H9 (cell line): ENCODE results near the gene USF3. TPM values are rescaled to one million over a fixed set of nuclear protein-coding genes. Genes with fewer than 3 reads are reported as not detected.

Experiments used
- DNase-seq: peaks from one replicate; pipeline ENCODE4 v3.0.0-alpha.2; 2017
- H2AFZ ChIP-seq: one replicate; pipeline ENCODE4 v1.6.1; 2013; ENCODE audit warnings: mild to moderate bottlenecking, low read length, control low read depth, moderate library complexity
- H2AK5ac ChIP-seq: 2 replicates; pipeline ENCODE4 v1.6.1; 2013; ENCODE audit warnings: low read length, control low read depth, mixed read lengths; ENCODE audit not compliant: insufficient read length
- H2BK120ac ChIP-seq: one replicate; pipeline ENCODE4 v1.6.1; 2013; ENCODE audit warnings: low read depth, mild to moderate bottlenecking, low read length, control low read depth, inconsistent platforms; ENCODE audit not compliant: poor library complexity, severe bottlenecking
- H2BK12ac ChIP-seq: 2 replicates; pipeline ENCODE4 v1.6.1; 2013; ENCODE audit warnings: low read length, control low read depth, mixed read lengths, low read depth; ENCODE audit not compliant: insufficient read length
- H2BK15ac ChIP-seq: 2 replicates; pipeline ENCODE4 v1.6.1; 2013; ENCODE audit warnings: low read depth, low read length, control low read depth
- H2BK20ac ChIP-seq: one replicate; pipeline ENCODE4 v1.6.1; 2013; ENCODE audit warnings: low read depth, mild to moderate bottlenecking, low read length, control low read depth, inconsistent platforms; ENCODE audit not compliant: poor library complexity, severe bottlenecking
- H2BK5ac ChIP-seq: 2 replicates; pipeline ENCODE4 v1.6.1; 2013; ENCODE audit warnings: low read length, control low read depth, mixed read lengths; ENCODE audit not compliant: insufficient read length
- H3K14ac ChIP-seq: 2 replicates; pipeline ENCODE4 v1.6.1; 2013; ENCODE audit warnings: low read length, control low read depth; ENCODE audit not compliant: insufficient read depth
- H3K18ac ChIP-seq: 2 replicates; pipeline ENCODE4 v1.6.1; 2013; ENCODE audit warnings: low read depth, mild to moderate bottlenecking, mixed read lengths, low read length, control low read depth; ENCODE audit not compliant: insufficient read length
- H3K23ac ChIP-seq: 2 replicates; pipeline ENCODE4 v1.6.1; 2013; ENCODE audit warnings: low read length, control low read depth, mixed read lengths, low read depth; ENCODE audit not compliant: insufficient read length
- H3K23me2 ChIP-seq: 2 replicates; pipeline ENCODE4 v1.6.1; 2013; ENCODE audit warnings: low read depth, mild to moderate bottlenecking, mixed read lengths, low read length, control low read depth; ENCODE audit not compliant: insufficient read length, poor library complexity, severe bottlenecking
- H3K27ac ChIP-seq: 2 replicates; pipeline ENCODE4 v1.5.1; 2013; ENCODE audit warnings: low read length, control low read depth, mixed read lengths, low read depth; ENCODE audit not compliant: insufficient read length
- H3K27me3 ChIP-seq: 2 replicates; pipeline ENCODE4 v1.6.1; 2013; ENCODE audit warnings: low read length, control low read depth, inconsistent platforms; ENCODE audit not compliant: insufficient read depth
- H3K4ac ChIP-seq: 2 replicates; pipeline ENCODE4 v1.6.1; 2013; ENCODE audit warnings: low read depth, mild to moderate bottlenecking, control low read depth, inconsistent platforms, low read length, moderate library complexity
- H3K4me1 ChIP-seq: 2 replicates; pipeline ENCODE4 v1.6.1; 2013; ENCODE audit warnings: low read length, control low read depth, inconsistent platforms; ENCODE audit not compliant: insufficient read depth
- H3K4me2 ChIP-seq: 2 replicates; pipeline ENCODE4 v1.6.1; 2013; ENCODE audit warnings: low read length, control low read depth, mixed read lengths; ENCODE audit not compliant: insufficient read length, insufficient read depth
- H3K56ac ChIP-seq: 2 replicates; pipeline ENCODE4 v1.6.1; 2013; ENCODE audit warnings: low read depth, mild to moderate bottlenecking, mixed read lengths, low read length, control low read depth; ENCODE audit not compliant: insufficient read length
- H3K79me1 ChIP-seq: 2 replicates; pipeline ENCODE4 v1.6.1; 2013; ENCODE audit warnings: low read depth, mild to moderate bottlenecking, moderate library complexity, low read length, control low read depth, inconsistent platforms; ENCODE audit not compliant: insufficient read depth, poor library complexity, severe bottlenecking
- H3K79me2 ChIP-seq: 2 replicates; pipeline ENCODE4 v1.6.1; 2013; ENCODE audit warnings: low read length, control low read depth, inconsistent platforms; ENCODE audit not compliant: insufficient read depth
- H3K9ac ChIP-seq: 2 replicates; pipeline ENCODE4 v1.6.1; 2013; ENCODE audit warnings: low read length, control low read depth, mixed read lengths; ENCODE audit not compliant: insufficient read length; ENCODE audit errors: extremely low read depth
- H3K9me3 ChIP-seq: one replicate; pipeline ENCODE4 v1.6.1; 2013; ENCODE audit warnings: low read depth, low read length, inconsistent platforms; ENCODE audit not compliant: control insufficient read depth
- H3T11ph ChIP-seq: one replicate; pipeline ENCODE4 v1.6.1; 2013; ENCODE audit warnings: mild to moderate bottlenecking, low read length, control low read depth, inconsistent platforms
- H4K20me1 ChIP-seq: one replicate; pipeline ENCODE4 v1.6.1; 2013; ENCODE audit not compliant: control insufficient read depth, insufficient read length, insufficient read depth
- H4K5ac ChIP-seq: 2 replicates; pipeline ENCODE4 v1.6.1; 2013; ENCODE audit warnings: low read depth, mild to moderate bottlenecking, mixed read lengths, low read length, control low read depth; ENCODE audit not compliant: insufficient read length
- H4K8ac ChIP-seq: replicated peaks from 2 replicates; pipeline ENCODE4 v1.6.1; 2013; ENCODE audit warnings: low read length, control low read depth, mixed read lengths, low read depth; ENCODE audit not compliant: insufficient read length
- H4K91ac ChIP-seq: 2 replicates; pipeline ENCODE4 v1.6.1; 2013; ENCODE audit warnings: low read depth, mild to moderate bottlenecking, moderate library complexity, mixed read lengths, low read length, control low read depth; ENCODE audit not compliant: insufficient read length
- H3K27ac Mint-ChIP-seq, 3 experiments: 2 replicates in 2 of 3; 3 replicates in 1 of 3; pipeline ENCODE4 v1.8.0; 2020 to 2021; ENCODE audit warnings: mixed read lengths in 3 of 3, mild to moderate bottlenecking in 1 of 3, moderate library complexity in 1 of 3
- H3K27me3 Mint-ChIP-seq: 2 replicates; pipeline ENCODE4 v1.8.0; 2021; ENCODE audit warnings: low read depth, mild to moderate bottlenecking, moderate library complexity, mixed read lengths
- H3K36me3 Mint-ChIP-seq, 3 experiments: 2 replicates in 2 of 3; 3 replicates in 1 of 3; pipeline ENCODE4 v1.8.0; 2020 to 2021; ENCODE audit warnings: low read depth in 3 of 3, mixed read lengths in 3 of 3; ENCODE audit not compliant: insufficient read depth in 1 of 3
- H3K4me1 Mint-ChIP-seq, 2 experiments: 2 replicates each; pipeline ENCODE4 v1.8.0; 2020; ENCODE audit warnings: mixed read lengths in 2 of 2
- H3K4me3 Mint-ChIP-seq, 2 experiments: 2 replicates in 1 of 2; 3 replicates in 1 of 2; pipeline ENCODE4 v1.8.0; 2020 to 2021; ENCODE audit warnings: mild to moderate bottlenecking in 2 of 2, mixed read lengths in 2 of 2, moderate library complexity in 1 of 2
- H3K9me3 Mint-ChIP-seq, 2 experiments: 2 replicates in 1 of 2; 3 replicates in 1 of 2; pipeline ENCODE4 v1.8.0; 2020; ENCODE audit warnings: mild to moderate bottlenecking in 2 of 2, mixed read lengths in 2 of 2, moderate library complexity in 1 of 2
- WGBS: extraction: QIAGEN DNeasy Blood & Tissue Kit; methylation state at CpG from one replicate; pipeline ENCODE4 v1.1.7; 2013; ENCODE audit warnings: missing lambda C conversion rate, low lambda C conversion rate, mixed read lengths; ENCODE audit not compliant: insufficient read length; ENCODE audit errors: extremely low coverage; 5-methylcytosine and 5-hydroxymethylcytosine counted together
- total RNA-seq: library from RNA; stranded (reverse); gene quantifications from 2 replicates; pipeline ENCODE4 v1.2.1, GENCODE V29; 2021
- TF ChIP-seq, protein P1 (sequence below): fragments of 200-600 bp; sonication (generic); conservative IDR thresholded peaks from 3 replicates; pipeline ENCODE4 v1.8.0; 2021; ENCODE audit warnings: antibody characterized with exemption, mild to moderate bottlenecking

Gene USF3
- total RNA-seq, 1 experiment from 2014 or later = 13.8 TPM

GRCh38 chr3:113730550-113730949, 34.1 kb upstream of the USF3 start:
- Mint-ChIP-seq H3K36me3 (peaks cover 6 to 31% (median 17%) of the 10 kb centered on the region in 3 experiments; a peak in 6 of 7 replicates), H3K4me3 (no peak overlapping the region), H3K27me3 (no peaks in the 10 kb centered on the region), H3K27ac (peak overlapping the region in 2 of 3 experiments; percentile 1 to 79; a peak in 3 of 7 replicates), H3K4me1 (peaks cover 28 to 31% of the 10 kb centered on the region in 2 experiments), H3K9me3 (no peaks in the 10 kb centered on the region)
- H4K91ac ChIP-seq = no peak overlapping the region
- H3K23me2 ChIP-seq = no peaks in the 10 kb centered on the region
- H4K5ac ChIP-seq = no peak overlapping the region
- H2BK20ac ChIP-seq = no peak overlapping the region
- no peak for DNase-seq
- H4K8ac ChIP-seq = no peak overlapping the region
- no peaks in the 10 kb centered on the region for H4K20me1 ChIP-seq
- H2BK120ac ChIP-seq = no peak overlapping the region
- no peak overlapping the region for H2BK15ac ChIP-seq
- no peaks in the 10 kb centered on the region; the same call in 1 of the 2 replicates for H3K4me1 ChIP-seq
- H3K27me3 ChIP-seq = no peaks in the 10 kb centered on the region
- H3K4ac ChIP-seq = no peak overlapping the region
- H2AFZ ChIP-seq = no peak overlapping the region
- H2BK5ac ChIP-seq = no peak overlapping the region
- H3K9ac ChIP-seq = no peak overlapping the region
- TF ChIP-seq, protein P1, sequence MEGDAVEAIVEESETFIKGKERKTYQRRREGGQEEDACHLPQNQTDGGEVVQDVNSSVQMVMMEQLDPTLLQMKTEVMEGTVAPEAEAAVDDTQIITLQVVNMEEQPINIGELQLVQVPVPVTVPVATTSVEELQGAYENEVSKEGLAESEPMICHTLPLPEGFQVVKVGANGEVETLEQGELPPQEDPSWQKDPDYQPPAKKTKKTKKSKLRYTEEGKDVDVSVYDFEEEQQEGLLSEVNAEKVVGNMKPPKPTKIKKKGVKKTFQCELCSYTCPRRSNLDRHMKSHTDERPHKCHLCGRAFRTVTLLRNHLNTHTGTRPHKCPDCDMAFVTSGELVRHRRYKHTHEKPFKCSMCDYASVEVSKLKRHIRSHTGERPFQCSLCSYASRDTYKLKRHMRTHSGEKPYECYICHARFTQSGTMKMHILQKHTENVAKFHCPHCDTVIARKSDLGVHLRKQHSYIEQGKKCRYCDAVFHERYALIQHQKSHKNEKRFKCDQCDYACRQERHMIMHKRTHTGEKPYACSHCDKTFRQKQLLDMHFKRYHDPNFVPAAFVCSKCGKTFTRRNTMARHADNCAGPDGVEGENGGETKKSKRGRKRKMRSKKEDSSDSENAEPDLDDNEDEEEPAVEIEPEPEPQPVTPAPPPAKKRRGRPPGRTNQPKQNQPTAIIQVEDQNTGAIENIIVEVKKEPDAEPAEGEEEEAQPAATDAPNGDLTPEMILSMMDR = no peak
- H3K9me3 ChIP-seq = no peaks in the 10 kb centered on the region
- H3K4me2 ChIP-seq = no peak overlapping the region
- no peak overlapping the region for H3K23ac ChIP-seq
- H3K14ac ChIP-seq = no peak overlapping the region
- no peak overlapping the region for H3K18ac ChIP-seq
- no peak overlapping the region for H2AK5ac ChIP-seq
- no peak overlapping the region for H3T11ph ChIP-seq
- H3K79me1 ChIP-seq = no peaks in the 10 kb centered on the region
- no peak overlapping the region for H2BK12ac ChIP-seq
- WGBS = no CpG with 5 or more reads among the region's 1 CpG
- H3K56ac ChIP-seq = no peak overlapping the region
- peaks cover 36% of the 10 kb centered on the region; the same call in 1 of the 2 replicates for H3K79me2 ChIP-seq
- H3K27ac ChIP-seq = no peak overlapping the region
